GM12873 (cell line): Measurements from ENCODE around the gene MANF.

Experiments used
- CTCF ChIP-seq: IDR thresholded peaks from 2 replicates; pipeline ENCODE4 v1.5.1; 2012; ENCODE audit warnings: low read depth, mild to moderate bottlenecking, moderate library complexity, low read length, control low read depth; ENCODE audit not compliant: insufficient read depth; ENCODE audit errors: missing control alignments

Gene MANF

GRCh38 chr3:51380601-51381332 lies 4.3 kb upstream of the MANF start:
- no peak for TF ChIP-seq CTCF

- no peak for TF ChIP-seq CTCF
Measured at GRCh38 chr3:51381333-51381705, 3.8 kb upstream of the MANF start.

DNA sequence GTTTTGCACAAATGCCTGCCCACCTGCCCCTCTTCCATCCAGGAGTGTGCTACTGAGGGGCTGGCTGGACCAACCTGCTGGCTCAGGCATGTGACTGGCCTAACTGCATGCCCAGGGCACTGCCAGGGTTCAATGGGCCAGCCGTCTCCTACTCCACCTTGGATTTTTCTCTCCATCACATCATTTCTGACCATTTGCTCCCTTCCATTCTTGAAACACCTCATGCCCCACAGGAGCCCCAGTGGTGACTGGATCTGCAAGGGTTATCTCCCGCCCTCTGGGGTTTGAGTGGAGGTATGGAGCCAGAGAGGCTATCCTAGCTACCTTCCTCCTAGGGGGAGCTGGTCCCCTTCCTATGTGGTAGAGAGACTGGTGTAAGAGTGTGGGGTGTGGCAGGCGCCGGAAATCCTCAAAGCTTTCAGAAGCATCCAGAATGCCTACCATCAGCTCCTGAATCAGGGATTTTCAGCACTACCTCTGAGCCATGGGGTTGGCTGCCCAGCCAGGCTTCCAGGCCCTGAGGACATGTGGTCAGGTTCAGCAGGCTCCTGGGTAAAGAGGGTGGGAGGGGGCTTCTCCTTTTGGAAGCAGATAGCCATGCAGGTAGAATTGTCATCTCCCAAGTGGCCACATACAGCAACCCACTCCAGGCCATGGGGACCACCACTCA lies 2.9 kb upstream of the MANF start:
- TF ChIP-seq CTCF: no peak

- TF ChIP-seq CTCF: no peak
Measured at GRCh38 chr3:51382947-51383578, 2.0 kb upstream of the MANF start.

DNA sequence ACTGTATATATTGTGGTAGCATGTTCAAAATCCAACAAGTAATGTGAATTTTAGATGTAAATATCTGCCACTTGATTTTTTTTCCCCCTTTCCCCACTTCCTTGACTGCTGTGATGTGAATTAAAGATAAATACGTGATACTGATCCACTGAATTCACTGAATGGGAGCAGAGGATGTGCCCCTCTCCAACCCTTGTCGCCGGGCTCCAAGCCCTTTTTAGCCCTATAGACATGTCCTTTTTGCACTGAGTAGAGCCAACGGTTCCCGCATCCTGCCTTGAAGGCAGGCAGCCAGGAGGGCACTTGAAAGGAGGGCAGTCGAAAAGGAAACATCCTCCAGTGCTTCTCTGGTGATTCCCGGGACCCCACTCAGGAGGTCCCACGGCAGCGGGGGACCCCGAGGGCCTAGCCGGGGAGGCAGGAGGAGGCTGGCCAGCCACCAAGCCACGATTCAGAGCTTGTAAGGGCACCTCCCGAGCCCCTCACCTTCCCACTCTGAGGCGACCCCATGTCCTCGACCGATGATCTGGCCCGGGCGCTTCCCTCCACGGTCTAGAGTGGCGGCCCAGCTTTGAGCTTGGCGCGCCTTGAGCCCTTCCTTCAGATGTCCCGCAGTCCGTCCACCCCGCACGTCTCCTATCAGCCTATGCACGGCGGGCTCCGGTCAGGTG lies 901 bp upstream of the MANF start:
- TF ChIP-seq CTCF: no peak

DNA sequence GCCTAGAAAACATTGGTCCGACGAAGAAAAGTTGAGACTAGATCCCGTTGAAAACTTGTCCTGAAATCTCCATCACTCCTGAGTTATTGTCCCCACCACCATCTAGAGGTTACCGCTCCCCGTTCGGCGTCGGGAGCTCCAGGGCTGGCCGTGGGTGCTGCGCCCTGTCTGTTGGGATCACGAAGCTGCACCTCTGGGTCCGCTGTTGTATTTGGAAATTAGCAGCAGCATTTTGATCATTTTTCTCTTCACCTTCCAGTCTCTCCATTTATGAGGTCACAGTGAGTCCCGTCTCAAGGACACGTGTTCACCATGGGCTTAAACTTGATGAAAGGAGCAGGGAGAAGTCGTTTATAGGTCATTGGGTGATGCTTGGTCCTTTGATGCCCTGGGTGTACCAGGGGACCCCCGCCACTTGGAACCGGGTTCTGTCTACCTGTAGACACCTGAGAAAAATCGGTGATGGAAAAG lies 565 bp downstream of the MANF start:
- TF ChIP-seq CTCF: no peak
